SK-N-SH treated with all-trans-retinoic acid at 6 μM for 48 hours (cell line): Measurements from ENCODE around the gene CACNB2.

Experiments
- CSRNP3 ChIP-seq: fragments of 250-450 bp; sonication (Bioruptor Pico); IDR thresholded peaks from 2 replicates; pipeline ENCODE4 v1.5.1; 2021; ENCODE audit warnings: mild to moderate bottlenecking, moderate library complexity
- GLIS3 ChIP-seq: fragments of 250-450 bp; sonication (Bioruptor Pico); IDR thresholded peaks from 2 replicates; pipeline ENCODE4 v1.5.0; 2020; ENCODE audit warnings: mild to moderate bottlenecking, moderate library complexity
- ISL1 ChIP-seq: fragments of 250-450 bp; sonication (Bioruptor Pico); IDR thresholded peaks from 2 replicates; pipeline ENCODE4 v2.1.2; 2022; ENCODE audit warnings: mild to moderate bottlenecking, moderate library complexity
- OSR1 ChIP-seq: fragments of 250-450 bp; sonication (Bioruptor Pico); IDR thresholded peaks from 2 replicates; pipeline ENCODE4 v1.8.0; 2022; ENCODE audit warnings: moderate library complexity, mild to moderate bottlenecking, inconsistent platforms
- PATZ1 ChIP-seq: fragments of 250-450 bp; sonication (Bioruptor Pico); IDR thresholded peaks from 2 replicates; pipeline ENCODE4 v1.8.0; 2020; ENCODE audit warnings: mild to moderate bottlenecking, moderate library complexity, borderline replicate concordance
- RARB ChIP-seq: fragments of 250-450 bp; sonication (Bioruptor Pico); IDR thresholded peaks from 2 replicates; pipeline ENCODE4 v1.8.0; 2021; ENCODE audit warnings: mild to moderate bottlenecking, moderate library complexity
- TOX ChIP-seq: fragments of 250-450 bp; sonication (Bioruptor Pico); IDR thresholded peaks from 2 replicates; pipeline ENCODE4 v1.8.0; 2021; ENCODE audit warnings: mild to moderate bottlenecking, moderate library complexity, borderline replicate concordance
- ZFP3 ChIP-seq: fragments of 250-450 bp; sonication (Bioruptor Pico); IDR thresholded peaks from 2 replicates; pipeline ENCODE4 v1.5.0; 2020; ENCODE audit warnings: mild to moderate bottlenecking, moderate library complexity
- ZFP30 ChIP-seq: fragments of 450-650 bp; formaldehyde crosslinking; IDR thresholded peaks from 2 replicates; pipeline ENCODE4 v1.5.0; 2022; ENCODE audit warnings: mild to moderate bottlenecking, moderate library complexity
- ZNF70 ChIP-seq: fragments of 450-650 bp; formaldehyde crosslinking; IDR thresholded peaks from 2 replicates; pipeline ENCODE4 v1.5.0; 2020; ENCODE audit warnings: mild to moderate bottlenecking, moderate library complexity

GRCh38 chr10:18102404-18102803 lies 37.8 kb upstream of the CACNB2 start:
- no peak for TF ChIP-seq PATZ1 (CRISPR knock-in tag)
- no peak for TF ChIP-seq RARB
- TF ChIP-seq OSR1 (CRISPR knock-in tag): no peak
- no peak for TF ChIP-seq ZNF70 (CRISPR knock-in tag)
- TF ChIP-seq CSRNP3 (CRISPR knock-in tag): no peak
- no peak for TF ChIP-seq ISL1 (CRISPR knock-in tag)
- no peak for TF ChIP-seq ZFP3 (CRISPR knock-in tag)
- TF ChIP-seq GLIS3 (CRISPR knock-in tag): no peak
- TF ChIP-seq TOX (CRISPR knock-in tag): no peak
- TF ChIP-seq ZFP30 (CRISPR knock-in tag): no peak
